ENCODE measurements around the gene ADAMTS9.

Gene ADAMTS9

DNA sequence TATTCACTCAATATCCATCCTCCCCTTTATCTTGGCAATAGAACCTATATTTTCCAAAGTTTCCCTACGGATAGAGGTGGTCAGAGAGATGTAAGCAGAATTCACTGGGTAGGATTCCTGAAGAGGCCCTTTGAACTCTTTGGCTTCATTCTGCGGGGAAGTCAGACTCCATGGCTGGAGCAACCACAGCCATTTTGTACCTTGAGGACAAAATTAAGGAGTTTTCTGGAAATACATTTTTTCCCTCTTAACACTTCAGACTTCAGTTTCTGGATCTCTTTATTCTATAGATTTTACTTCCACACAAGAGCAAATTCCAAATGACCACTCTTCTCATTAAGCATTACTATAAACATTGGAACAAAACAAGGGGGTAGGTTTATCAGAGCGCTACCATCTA lies 43.3 kb downstream of the ADAMTS9 start:
- Histone ChIP-seq H3K27me3 (replicated peaks) (no peaks in the 10 kb centered on the region), H3K27ac (no peak overlapping the region), H3K36me3 (replicated peaks) (no peaks in the 10 kb centered on the region), H3K4me3 (ENCODE audit: low read depth, low read length) (no peak overlapping the region)
- TF ChIP-seq, protein P1, sequence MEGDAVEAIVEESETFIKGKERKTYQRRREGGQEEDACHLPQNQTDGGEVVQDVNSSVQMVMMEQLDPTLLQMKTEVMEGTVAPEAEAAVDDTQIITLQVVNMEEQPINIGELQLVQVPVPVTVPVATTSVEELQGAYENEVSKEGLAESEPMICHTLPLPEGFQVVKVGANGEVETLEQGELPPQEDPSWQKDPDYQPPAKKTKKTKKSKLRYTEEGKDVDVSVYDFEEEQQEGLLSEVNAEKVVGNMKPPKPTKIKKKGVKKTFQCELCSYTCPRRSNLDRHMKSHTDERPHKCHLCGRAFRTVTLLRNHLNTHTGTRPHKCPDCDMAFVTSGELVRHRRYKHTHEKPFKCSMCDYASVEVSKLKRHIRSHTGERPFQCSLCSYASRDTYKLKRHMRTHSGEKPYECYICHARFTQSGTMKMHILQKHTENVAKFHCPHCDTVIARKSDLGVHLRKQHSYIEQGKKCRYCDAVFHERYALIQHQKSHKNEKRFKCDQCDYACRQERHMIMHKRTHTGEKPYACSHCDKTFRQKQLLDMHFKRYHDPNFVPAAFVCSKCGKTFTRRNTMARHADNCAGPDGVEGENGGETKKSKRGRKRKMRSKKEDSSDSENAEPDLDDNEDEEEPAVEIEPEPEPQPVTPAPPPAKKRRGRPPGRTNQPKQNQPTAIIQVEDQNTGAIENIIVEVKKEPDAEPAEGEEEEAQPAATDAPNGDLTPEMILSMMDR (IDR thresholded peaks at IDR 0.05; ENCODE audit: low read depth, low read length, missing control alignments) = no peak
- in situ Hi-C loops (cut with HindIII; ENCODE audit: low pct_ligation_motif_present, low sequenced_read_pairs) = no loop called here
- DNase-seq = no peak

DNA sequence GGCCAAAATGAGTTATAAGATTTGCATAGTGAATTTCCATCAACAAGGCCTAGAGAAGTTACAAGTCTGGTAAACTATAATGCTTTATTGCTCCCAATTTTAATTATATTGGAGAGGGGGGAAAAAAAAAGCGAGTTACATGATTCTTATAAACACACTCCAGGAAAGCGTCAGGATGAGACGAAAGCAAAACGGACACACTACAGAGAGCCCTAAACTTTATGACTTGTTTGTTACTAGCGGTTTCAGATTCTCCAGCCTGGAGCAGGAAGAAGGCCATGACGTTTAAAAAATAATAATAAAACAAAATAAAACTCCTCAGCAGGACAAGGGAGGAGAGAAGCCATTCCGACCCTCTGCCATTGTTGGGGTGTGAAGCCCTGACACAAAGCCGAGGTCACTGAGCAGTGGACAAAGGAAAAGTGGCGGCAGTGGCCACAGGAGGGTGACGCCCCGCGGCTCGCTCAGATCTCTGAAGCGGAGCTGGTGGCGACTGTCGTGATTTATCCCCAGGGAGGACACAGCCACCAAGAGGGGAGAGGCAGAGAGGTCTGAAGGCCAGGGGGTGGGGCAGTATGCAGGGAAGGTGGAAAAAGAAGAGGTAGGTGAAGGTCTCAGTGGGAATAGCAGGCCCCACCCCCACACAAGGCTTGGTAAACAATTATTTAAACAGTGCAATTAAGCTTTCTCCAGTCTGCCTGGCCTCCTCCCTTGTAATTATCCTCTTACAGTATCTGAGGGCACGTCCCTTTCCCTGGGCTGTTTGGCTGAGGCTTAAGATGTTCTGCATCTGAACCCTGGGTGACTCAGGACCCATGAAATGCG lies 45.3 kb downstream of the ADAMTS9 start:
- no peak overlapping the region for H3K4me3 ChIP-seq (ENCODE audit: low read depth, low read length)
- DNase-seq = no peak

DNA sequence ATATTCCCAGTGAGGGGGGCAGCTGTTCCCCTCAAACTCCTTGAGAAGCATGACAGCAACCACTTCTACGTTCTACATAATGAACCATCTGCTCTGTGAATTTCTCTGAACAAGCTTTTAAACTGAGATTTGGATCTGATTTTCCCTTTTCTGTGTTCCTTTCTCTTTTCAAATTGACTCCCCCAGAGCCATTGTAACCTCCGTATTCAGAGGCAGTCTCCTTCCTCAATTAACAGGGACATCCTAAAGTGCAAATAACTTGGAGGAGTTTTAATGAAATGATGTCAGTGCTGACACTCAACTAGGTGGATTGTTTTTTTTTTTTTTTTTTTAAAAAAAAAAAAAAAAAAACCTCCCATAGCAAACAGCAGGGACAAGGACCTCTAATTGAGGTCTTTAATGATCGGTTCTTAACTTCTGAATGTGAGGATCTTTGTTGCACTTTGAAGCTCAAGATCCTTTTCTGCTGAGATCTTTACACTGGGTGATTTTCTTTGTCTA lies 48.8 kb downstream of the ADAMTS9 start:
- TF ChIP-seq, protein P1 (IDR thresholded peaks at IDR 0.05; ENCODE audit: low read depth, low read length, missing control alignments) = no peak
- in situ Hi-C loops (cut with HindIII; ENCODE audit: low pct_ligation_motif_present, low sequenced_read_pairs) = no loop called here
- no peak overlapping the region for H3K27ac ChIP-seq
- H3K27me3 ChIP-seq (replicated peaks) = no peaks in the 10 kb centered on the region
- no peak overlapping the region for H3K4me3 ChIP-seq (ENCODE audit: low read depth, low read length)
- no peaks in the 10 kb centered on the region for H3K36me3 ChIP-seq (replicated peaks)
- no peak for DNase-seq

More for the DNA sequence above, 45.3 kb downstream of the ADAMTS9 start:
- H3K27me3 ChIP-seq (replicated peaks) = no peaks in the 10 kb centered on the region
- no peak overlapping the region for H3K27ac ChIP-seq
- TF ChIP-seq, protein P1 (IDR thresholded peaks at IDR 0.05; ENCODE audit: low read depth, low read length, missing control alignments) = no peak
- H3K36me3 ChIP-seq (replicated peaks) = no peaks in the 10 kb centered on the region
- in situ Hi-C loops (cut with HindIII; ENCODE audit: low pct_ligation_motif_present, low sequenced_read_pairs) = no loop called here

DNA sequence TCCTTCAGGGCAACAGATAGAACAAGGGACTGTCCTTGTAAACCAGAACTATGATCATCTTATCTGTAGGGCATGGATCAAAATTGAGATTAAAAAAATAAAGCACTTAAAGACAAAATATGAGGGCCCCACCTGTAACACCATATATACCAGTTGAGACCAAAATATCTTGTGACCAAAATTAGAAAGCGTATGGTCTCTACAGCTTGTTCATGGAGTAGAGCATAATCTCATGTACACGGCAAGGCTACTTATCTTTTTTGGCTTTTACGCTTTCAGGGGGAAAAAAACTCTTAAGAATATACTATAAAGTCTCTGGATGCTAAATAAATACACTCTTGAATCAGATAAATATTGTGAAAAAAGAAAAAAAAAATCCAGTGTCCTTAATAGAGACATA lies 49.3 kb downstream of the ADAMTS9 start:
- no peaks in the 10 kb centered on the region for H3K36me3 ChIP-seq (replicated peaks)
- no peak for DNase-seq
- no peak overlapping the region for H3K27ac ChIP-seq
- no peaks in the 10 kb centered on the region for H3K27me3 ChIP-seq (replicated peaks)
- in situ Hi-C loops (cut with HindIII; ENCODE audit: low pct_ligation_motif_present, low sequenced_read_pairs) = no loop called here
- TF ChIP-seq, protein P1 (IDR thresholded peaks at IDR 0.05; ENCODE audit: low read depth, low read length, missing control alignments) = no peak
- H3K4me3 ChIP-seq (ENCODE audit: low read depth, low read length) = no peak overlapping the region

DNA sequence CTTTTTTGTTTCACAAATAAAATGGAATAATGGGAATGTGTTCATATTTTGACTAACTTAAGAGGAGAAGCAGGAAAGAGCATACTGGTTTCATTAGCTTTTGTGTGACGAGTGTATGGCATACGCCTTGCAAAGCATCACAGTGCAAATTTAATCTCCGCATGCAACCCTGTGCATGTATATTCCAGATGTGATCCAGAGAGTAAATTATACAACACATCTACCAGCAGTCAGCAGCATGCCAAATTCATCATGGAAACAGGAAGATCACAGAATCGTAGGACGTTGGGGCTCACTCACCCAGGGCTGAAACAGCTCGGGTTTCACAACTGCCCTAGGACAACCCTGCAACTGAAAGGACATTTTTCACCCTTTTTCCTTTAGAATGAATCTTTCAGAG lies 53.4 kb downstream of the ADAMTS9 start:
- H3K27ac ChIP-seq = no peak overlapping the region

More for the DNA sequence above, 53.4 kb downstream of the ADAMTS9 start:
- TF ChIP-seq, protein P1 (IDR thresholded peaks at IDR 0.05; ENCODE audit: low read depth, low read length, missing control alignments) = no peak
- Histone ChIP-seq H3K27me3 (replicated peaks) (no peaks in the 10 kb centered on the region), H3K4me3 (ENCODE audit: low read depth, low read length) (no peak overlapping the region), H3K36me3 (replicated peaks) (no peaks in the 10 kb centered on the region)
- DNase-seq = no peak
- in situ Hi-C loops (cut with HindIII; ENCODE audit: low pct_ligation_motif_present, low sequenced_read_pairs) = no loop called here

All from brain microvascular endothelial cell (primary cell).